ENCODE results near the gene WDFY4. TPM values are rescaled to one million over a fixed set of nuclear protein-coding genes. Genes with fewer than 3 reads are reported as not detected.

Gene WDFY4
- polyA plus RNA-seq, 2 of the 4 experiments (the other 2 are of a cell fraction), result not detected

DNA sequence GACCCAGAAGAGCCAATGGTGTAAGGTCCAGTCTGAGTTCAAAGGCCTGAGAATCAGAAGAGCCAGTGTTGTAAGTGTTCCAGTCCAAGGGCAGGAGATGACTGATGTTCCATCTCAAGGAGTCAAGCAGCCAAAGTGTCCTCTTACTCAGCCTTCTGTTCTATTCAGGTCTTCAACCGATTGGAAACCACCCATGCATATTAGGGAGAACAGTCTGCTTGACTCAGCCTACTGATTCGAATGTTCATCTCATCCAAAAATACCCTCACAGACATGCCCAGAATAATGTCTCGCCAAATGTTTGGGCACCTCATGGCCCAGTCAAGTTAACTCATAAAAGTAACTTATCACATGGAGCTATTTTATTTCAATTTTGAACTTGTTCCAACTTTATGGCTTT lies 2.9 kb upstream of the WDFY4 start (continued):
- TF ChIP-seq, protein P1, sequence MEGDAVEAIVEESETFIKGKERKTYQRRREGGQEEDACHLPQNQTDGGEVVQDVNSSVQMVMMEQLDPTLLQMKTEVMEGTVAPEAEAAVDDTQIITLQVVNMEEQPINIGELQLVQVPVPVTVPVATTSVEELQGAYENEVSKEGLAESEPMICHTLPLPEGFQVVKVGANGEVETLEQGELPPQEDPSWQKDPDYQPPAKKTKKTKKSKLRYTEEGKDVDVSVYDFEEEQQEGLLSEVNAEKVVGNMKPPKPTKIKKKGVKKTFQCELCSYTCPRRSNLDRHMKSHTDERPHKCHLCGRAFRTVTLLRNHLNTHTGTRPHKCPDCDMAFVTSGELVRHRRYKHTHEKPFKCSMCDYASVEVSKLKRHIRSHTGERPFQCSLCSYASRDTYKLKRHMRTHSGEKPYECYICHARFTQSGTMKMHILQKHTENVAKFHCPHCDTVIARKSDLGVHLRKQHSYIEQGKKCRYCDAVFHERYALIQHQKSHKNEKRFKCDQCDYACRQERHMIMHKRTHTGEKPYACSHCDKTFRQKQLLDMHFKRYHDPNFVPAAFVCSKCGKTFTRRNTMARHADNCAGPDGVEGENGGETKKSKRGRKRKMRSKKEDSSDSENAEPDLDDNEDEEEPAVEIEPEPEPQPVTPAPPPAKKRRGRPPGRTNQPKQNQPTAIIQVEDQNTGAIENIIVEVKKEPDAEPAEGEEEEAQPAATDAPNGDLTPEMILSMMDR (IDR thresholded peaks at IDR 0.05), result no peak
- TF ChIP-seq POLR2A (IDR thresholded peaks at IDR 0.05; ENCODE audit: low read length), result no peak
- no peak for TF ChIP-seq RCOR1 (IDR thresholded peaks at IDR 0.05; ENCODE audit: low read depth, low read length)
- TF ChIP-seq JUNB (IDR thresholded peaks at IDR 0.05), result no peak
- no peak for TF ChIP-seq FOSB (CRISPR knock-in tag; IDR thresholded peaks at IDR 0.05)
- TF ChIP-seq HEYL (CRISPR knock-in tag; IDR thresholded peaks at IDR 0.05), result no peak
- no peak for TF ChIP-seq FOSL2 (IDR thresholded peaks at IDR 0.05)
- no peak for TF ChIP-seq FOSL2 (CRISPR knock-in tag; IDR thresholded peaks at IDR 0.05)
- no peak for TF ChIP-seq EHF (CRISPR knock-in tag; IDR thresholded peaks at IDR 0.05)

DNA sequence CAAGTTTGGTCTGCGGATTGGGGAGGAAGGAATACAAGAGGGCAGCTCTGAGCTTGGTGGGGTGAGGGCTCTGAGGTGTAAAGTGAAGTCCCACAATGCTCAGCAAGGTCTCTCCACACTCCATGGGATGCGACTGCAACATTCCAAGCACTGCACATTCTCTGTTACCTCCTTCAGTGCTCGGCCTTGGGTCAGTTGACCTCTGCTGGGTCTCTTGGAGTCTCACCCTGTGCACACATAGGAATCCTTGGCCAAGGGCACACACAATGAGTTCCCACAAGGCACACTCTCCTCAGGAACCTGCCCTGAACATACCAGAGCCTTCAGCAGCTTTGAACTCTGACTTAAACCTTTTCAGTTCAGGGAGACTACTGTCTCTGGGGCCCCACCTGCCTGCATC lies 2.4 kb upstream of the WDFY4 start:
- ATAC-seq (no peak), FAIRE-seq (no peak), DNase-seq (ENCODE audit: low read depth in 1 of 2, low spot score in 1 of 2) (no peak)
- H3K9me3 ChIP-seq, result 0 out of 3 replicates have a peak, but pooled peaks cover 6% of the 10 kb centered on the region
- ChIA-PET POLR2A (no interaction called here), CTCF (interaction anchor here (1.4 kb wide), 1 partner anchor 24 kb away, joined by 7 read pairs; no protein-coding TSS in a partner anchor)
- 34% methylated on average over 3 of the region's 3 CpGs for WGBS (ENCODE audit: missing lambda C conversion rate)
- no peak overlapping the region for H3K27ac ChIP-seq
- no peak overlapping the region for H3K4me3 ChIP-seq
- TF ChIP-seq, protein P2, sequence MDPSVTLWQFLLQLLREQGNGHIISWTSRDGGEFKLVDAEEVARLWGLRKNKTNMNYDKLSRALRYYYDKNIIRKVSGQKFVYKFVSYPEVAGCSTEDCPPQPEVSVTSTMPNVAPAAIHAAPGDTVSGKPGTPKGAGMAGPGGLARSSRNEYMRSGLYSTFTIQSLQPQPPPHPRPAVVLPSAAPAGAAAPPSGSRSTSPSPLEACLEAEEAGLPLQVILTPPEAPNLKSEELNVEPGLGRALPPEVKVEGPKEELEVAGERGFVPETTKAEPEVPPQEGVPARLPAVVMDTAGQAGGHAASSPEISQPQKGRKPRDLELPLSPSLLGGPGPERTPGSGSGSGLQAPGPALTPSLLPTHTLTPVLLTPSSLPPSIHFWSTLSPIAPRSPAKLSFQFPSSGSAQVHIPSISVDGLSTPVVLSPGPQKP (IDR thresholded peaks at IDR 0.05; ENCODE audit: low read depth, low read length), result no peak
- TF ChIP-seq NPAS2 (CRISPR knock-in tag; IDR thresholded peaks at IDR 0.05; ENCODE audit: borderline replicate concordance), result no peak
- no peak for TF ChIP-seq MAZ (IDR thresholded peaks at IDR 0.05; ENCODE audit: borderline replicate concordance, low read depth, low read length)
- TF ChIP-seq HEYL (CRISPR knock-in tag; IDR thresholded peaks at IDR 0.05), result no peak
- TF ChIP-seq CHD4 (IDR thresholded peaks at IDR 0.05; ENCODE audit: borderline replicate concordance), result no peak
- TF ChIP-seq, protein P1 (IDR thresholded peaks at IDR 0.05), result no peak
- no peak for TF ChIP-seq CBX2 (IDR thresholded peaks at IDR 0.05; ENCODE audit: borderline replicate concordance, low read depth)
- TF ChIP-seq JUN (IDR thresholded peaks at IDR 0.05), result no peak
- no peak overlapping the region for H3K4me2 ChIP-seq
- H3K4me1 ChIP-seq, result no peaks in the 10 kb centered on the region

DNA sequence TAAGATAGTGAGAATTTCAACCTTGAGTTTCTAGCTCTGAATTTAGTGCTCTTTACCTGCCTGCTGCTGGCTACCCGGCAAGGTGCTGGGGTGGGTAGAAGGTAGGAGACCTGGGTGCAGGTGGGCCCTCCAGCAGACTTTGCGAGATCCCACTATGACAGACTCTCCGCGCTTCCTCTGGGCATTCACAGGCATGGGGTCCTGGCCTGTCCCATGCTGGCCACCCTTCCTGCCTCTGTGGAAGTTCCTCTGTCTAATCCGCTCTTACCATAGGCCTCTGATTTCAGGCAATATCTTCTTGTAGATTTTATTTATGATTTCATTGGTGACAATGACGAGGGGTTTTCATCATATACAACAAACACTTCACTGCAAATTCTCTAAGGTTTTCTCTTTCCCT lies 1.2 kb upstream of the WDFY4 start:
- DNase-seq (ENCODE audit: low read depth in 1 of 2, low spot score in 1 of 2) (no peak), FAIRE-seq (no peak), ATAC-seq (no peak)
- ChIA-PET POLR2A (no interaction called here), CTCF (interaction anchor here (0.9 to 1.4 kb wide), 2 partner anchors 22 to 25 kb away, joined by 3 to 7 read pairs; no protein-coding TSS in a partner anchor)
- Histone ChIP-seq H3K4me2 (no peak overlapping the region), H3K4me3 (no peak overlapping the region), H3K9me3 (no peaks in the 10 kb centered on the region), H3K27ac (no peak overlapping the region), H3K4me1 (no peaks in the 10 kb centered on the region)
- TF ChIP-seq RCOR1 (IDR thresholded peaks at IDR 0.05; ENCODE audit: low read depth, low read length), result no peak
- no peak for TF ChIP-seq FOSL2 (IDR thresholded peaks at IDR 0.05)
- no peak for TF ChIP-seq FOSL2 (CRISPR knock-in tag; IDR thresholded peaks at IDR 0.05)
- WGBS (ENCODE audit: missing lambda C conversion rate), result 70% methylated on average over 6 of the region's 6 CpGs

DNA sequence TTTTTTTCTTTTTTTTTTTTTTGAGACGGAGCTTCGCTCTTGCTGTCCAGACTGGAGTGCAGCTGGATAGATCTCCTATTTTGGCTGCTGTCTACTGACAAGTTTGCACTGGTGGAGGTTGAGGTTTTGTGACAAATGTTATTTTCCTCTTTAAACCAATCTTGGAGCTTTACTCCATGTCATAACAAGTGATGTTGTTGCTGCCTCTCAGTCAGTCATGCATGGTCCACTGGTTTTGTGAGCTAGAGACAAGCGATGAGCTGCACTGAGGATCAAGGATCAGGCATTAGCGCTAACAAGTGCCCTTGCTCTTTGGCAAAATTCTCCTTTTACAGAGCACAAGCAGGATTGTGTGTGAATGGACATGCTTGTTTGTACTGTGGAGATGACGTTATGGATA lies 805 bp upstream of the WDFY4 start:
- no peak for ATAC-seq
- Histone ChIP-seq H3K4me2 (no peak overlapping the region), H3K9me3 (no peaks in the 10 kb centered on the region), H3K4me3 (no peak overlapping the region), H3K4me1 (no peaks in the 10 kb centered on the region), H3K27ac (no peak overlapping the region)
- 71% methylated on average over 5 of the region's 5 CpGs for WGBS (ENCODE audit: missing lambda C conversion rate)
- FAIRE-seq, result no peak
- ChIA-PET POLR2A (no interaction called here), CTCF (interaction anchor here (0.9 to 1.4 kb wide), 2 partner anchors 23 to 25 kb away, joined by 3 to 7 read pairs; no protein-coding TSS in a partner anchor)
- DNase-seq (ENCODE audit: low read depth in 1 of 2, low spot score in 1 of 2), result no peak
- TF ChIP-seq MYC (IDR thresholded peaks at IDR 0.05; ENCODE audit: borderline replicate concordance, low read length) (no peak), EHMT2 (IDR thresholded peaks at IDR 0.05; ENCODE audit: low read depth) (no peak), ESRRA (IDR thresholded peaks at IDR 0.05; ENCODE audit: borderline replicate concordance, low read length) (no peak), GATA3 (IDR thresholded peaks at IDR 0.05; ENCODE audit: borderline replicate concordance) (no peak), PHF8 (IDR thresholded peaks at IDR 0.05; ENCODE audit: borderline replicate concordance, low read depth) (no peak), RNF2 (IDR thresholded peaks at IDR 0.05; ENCODE audit: borderline replicate concordance, low read depth) (no peak), JUNB (IDR thresholded peaks at IDR 0.05) (no peak), TP53 (CRISPR knock-in tag; IDR thresholded peaks at IDR 0.05) (no peak), RFX5 (IDR thresholded peaks at IDR 0.05) (no peak)
- TF ChIP-seq, protein P1 (IDR thresholded peaks at IDR 0.05), result no peak
- TF ChIP-seq, protein P3, sequence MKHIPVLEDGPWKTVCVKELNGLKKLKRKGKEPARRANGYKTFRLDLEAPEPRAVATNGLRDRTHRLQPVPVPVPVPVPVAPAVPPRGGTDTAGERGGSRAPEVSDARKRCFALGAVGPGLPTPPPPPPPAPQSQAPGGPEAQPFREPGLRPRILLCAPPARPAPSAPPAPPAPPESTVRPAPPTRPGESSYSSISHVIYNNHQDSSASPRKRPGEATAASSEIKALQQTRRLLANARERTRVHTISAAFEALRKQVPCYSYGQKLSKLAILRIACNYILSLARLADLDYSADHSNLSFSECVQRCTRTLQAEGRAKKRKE (CRISPR knock-in tag; IDR thresholded peaks at IDR 0.05; ENCODE audit: low read depth), result no peak
